Measurements from ENCODE around the gene ANO2. TPM values are rescaled to one million over a fixed set of nuclear protein-coding genes. Genes with fewer than 3 reads are reported as not detected.

ANO2 gene
- total and polyA plus RNA-seq, 2 donors (not counting 3 experiments of a cell fraction or from before 2014, with no cell fraction given) = 15.4 to 65.0 TPM

GRCh38 chr12:5783289-5783920 is 161.7 kb downstream of the ANO2 start:
- Histone ChIP-seq H3K4me3 (replicated peaks in 1 of 3; ENCODE audit: insufficient read depth in 1 of 3, low read depth in 1 of 3, low read length in 3 of 3) (no peak overlapping the region), H3K79me2 (ENCODE audit: control insufficient read depth, insufficient read depth, low read length) (no peaks in the 10 kb centered on the region), H3K4me1 (ENCODE audit: control insufficient read depth, extremely low read depth, insufficient read depth, low read length) (peaks cover 5% of the 10 kb centered on the region), H4K20me1 (replicated peaks; ENCODE audit: control insufficient read depth, extremely low read depth, insufficient read depth, low read length) (no peaks in the 10 kb centered on the region), H3K9me1 (replicated peaks; ENCODE audit: control insufficient read depth, extremely low read depth, insufficient read depth, low read length) (no peaks in the 10 kb centered on the region), H3K9me3 (replicated peaks; ENCODE audit: control insufficient read depth, insufficient read depth, low read length) (no peaks in the 10 kb centered on the region), H3K9ac (replicated peaks; ENCODE audit: extremely low read depth, insufficient read depth, low read length) (no peak overlapping the region), H3K36me3 (ENCODE audit: control insufficient read depth in 2 of 2, extremely low read depth in 1 of 2, insufficient read depth in 2 of 2, low read length in 2 of 2) (peaks cover 12 to 13% of the 10 kb centered on the region in 2 experiments), H3K27ac (ENCODE audit: insufficient read depth, low read depth, low read length) (no peak overlapping the region), H3K27me3 (ENCODE audit: control insufficient read depth in 2 of 2, insufficient read depth in 2 of 2, low read length in 2 of 2) (no peaks in the 10 kb centered on the region), H3K4me2 (ENCODE audit: insufficient read depth, low read length) (no peak overlapping the region), H2AFZ (ENCODE audit: low read depth, low read length) (no peak overlapping the region)
- BruUV-seq (replicated peaks) = no TSS peak
- TF ChIP-seq EZH2 (IDR thresholded peaks at IDR 0.05; ENCODE audit: borderline replicate concordance, low read depth, low read length, severe bottlenecking) (no peak), MYC (IDR thresholded peaks at IDR 0.05; ENCODE audit: low read depth, low read length) (no peak), MAX (IDR thresholded peaks at IDR 0.05; ENCODE audit: insufficient read depth, insufficient read length) (no peak), POLR2A (IDR thresholded peaks at IDR 0.05; ENCODE audit: low read depth, low read length) (no peak), FOS (IDR thresholded peaks at IDR 0.05; ENCODE audit: borderline replicate concordance, insufficient read depth, low read length) (no peak), GATA2 (IDR thresholded peaks at IDR 0.05; ENCODE audit: insufficient read depth, insufficient read length, low read depth, low read length) (no peak)
- peak; percentile 11 for DNase-seq (ENCODE audit: low read depth, low spot score)
- intact Hi-C loops (cut with micrococcal nuclease) (no loop called here), dilution Hi-C loops (cut with MboI; ENCODE audit: extremely low pct_ligation_motif_present, low sequenced_read_pairs) (no loop called here)
- ChIA-PET CTCF (interaction anchor here (1.0 to 2.1 kb wide), 2 partner anchors 9 to 38 kb away, joined by 3 to 8 read pairs; no protein-coding TSS in a partner anchor), POLR2A (no interaction called here)
- peak; percentile 59 for FAIRE-seq

DNA sequence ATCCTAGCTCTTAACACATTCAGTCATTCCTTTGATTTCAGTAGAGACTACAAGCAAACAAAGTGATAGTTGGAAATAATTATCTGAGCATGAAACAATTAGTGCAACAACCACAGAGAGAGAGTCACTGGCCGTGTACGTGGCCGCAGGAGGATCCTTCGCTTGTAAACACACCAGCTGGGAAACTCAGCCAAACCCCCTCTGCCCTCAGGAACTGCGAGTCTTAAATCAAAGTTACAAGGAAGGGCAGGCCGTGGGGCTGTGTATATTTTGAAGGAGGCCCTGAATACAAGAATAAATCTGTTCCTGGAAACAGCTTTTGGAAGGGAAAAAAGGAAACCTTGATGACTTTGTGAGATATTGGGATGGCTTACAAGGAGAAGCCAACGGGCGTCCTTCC is 164.5 kb downstream of the ANO2 start:
- Histone ChIP-seq H3K4me1 (ENCODE audit: control insufficient read depth, extremely low read depth, insufficient read depth, low read length) (peaks cover 5% of the 10 kb centered on the region), H3K36me3 (ENCODE audit: control insufficient read depth in 2 of 2, extremely low read depth in 1 of 2, insufficient read depth in 2 of 2, low read length in 2 of 2) (peaks cover 5 to 7% of the 10 kb centered on the region in 2 experiments), H2AFZ (ENCODE audit: low read depth, low read length) (no peak overlapping the region), H3K4me2 (ENCODE audit: insufficient read depth, low read length) (no peak overlapping the region), H3K27ac (ENCODE audit: insufficient read depth, low read depth, low read length) (no peak overlapping the region), H3K9ac (replicated peaks; ENCODE audit: extremely low read depth, insufficient read depth, low read length) (no peak overlapping the region), H3K9me1 (replicated peaks; ENCODE audit: control insufficient read depth, extremely low read depth, insufficient read depth, low read length) (no peaks in the 10 kb centered on the region), H4K20me1 (replicated peaks; ENCODE audit: control insufficient read depth, extremely low read depth, insufficient read depth, low read length) (peaks cover 3% of the 10 kb centered on the region), H3K27me3 (ENCODE audit: control insufficient read depth in 2 of 2, insufficient read depth in 2 of 2, low read length in 2 of 2) (no peaks in the 10 kb centered on the region), H3K79me2 (ENCODE audit: control insufficient read depth, insufficient read depth, low read length) (no peaks in the 10 kb centered on the region), H3K9me3 (replicated peaks; ENCODE audit: control insufficient read depth, insufficient read depth, low read length) (no peaks in the 10 kb centered on the region), H3K4me3 (replicated peaks in 1 of 3; ENCODE audit: insufficient read depth in 1 of 3, low read depth in 1 of 3, low read length in 3 of 3) (no peak overlapping the region)
- intact Hi-C loops (cut with micrococcal nuclease) (no loop called here), dilution Hi-C loops (cut with MboI; ENCODE audit: extremely low pct_ligation_motif_present, low sequenced_read_pairs) (no loop called here)
- DNase-seq (ENCODE audit: low read depth, low spot score) (peak; percentile 42), FAIRE-seq (no peak)
- BruUV-seq (replicated peaks) = no TSS peak
- ChIA-PET POLR2A (no interaction called here), CTCF (interaction anchor here (1.1 kb wide), 1 partner anchor 35 kb away, joined by 3 read pairs; no protein-coding TSS in a partner anchor)
- TF ChIP-seq MYC (IDR thresholded peaks at IDR 0.05; ENCODE audit: low read depth, low read length) = no peak
- no peak for TF ChIP-seq MAX (IDR thresholded peaks at IDR 0.05; ENCODE audit: insufficient read depth, insufficient read length)
- TF ChIP-seq, protein P1, sequence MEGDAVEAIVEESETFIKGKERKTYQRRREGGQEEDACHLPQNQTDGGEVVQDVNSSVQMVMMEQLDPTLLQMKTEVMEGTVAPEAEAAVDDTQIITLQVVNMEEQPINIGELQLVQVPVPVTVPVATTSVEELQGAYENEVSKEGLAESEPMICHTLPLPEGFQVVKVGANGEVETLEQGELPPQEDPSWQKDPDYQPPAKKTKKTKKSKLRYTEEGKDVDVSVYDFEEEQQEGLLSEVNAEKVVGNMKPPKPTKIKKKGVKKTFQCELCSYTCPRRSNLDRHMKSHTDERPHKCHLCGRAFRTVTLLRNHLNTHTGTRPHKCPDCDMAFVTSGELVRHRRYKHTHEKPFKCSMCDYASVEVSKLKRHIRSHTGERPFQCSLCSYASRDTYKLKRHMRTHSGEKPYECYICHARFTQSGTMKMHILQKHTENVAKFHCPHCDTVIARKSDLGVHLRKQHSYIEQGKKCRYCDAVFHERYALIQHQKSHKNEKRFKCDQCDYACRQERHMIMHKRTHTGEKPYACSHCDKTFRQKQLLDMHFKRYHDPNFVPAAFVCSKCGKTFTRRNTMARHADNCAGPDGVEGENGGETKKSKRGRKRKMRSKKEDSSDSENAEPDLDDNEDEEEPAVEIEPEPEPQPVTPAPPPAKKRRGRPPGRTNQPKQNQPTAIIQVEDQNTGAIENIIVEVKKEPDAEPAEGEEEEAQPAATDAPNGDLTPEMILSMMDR (IDR thresholded peaks at IDR 0.05; ENCODE audit: extremely low read depth in 1 of 2, insufficient read depth in 1 of 2, low read depth in 1 of 2, low read length in 2 of 2) = no peak
- no peak for TF ChIP-seq EZH2 (IDR thresholded peaks at IDR 0.05; ENCODE audit: borderline replicate concordance, low read depth, low read length, severe bottlenecking)
- no peak for TF ChIP-seq POLR2AphosphoS5 (IDR thresholded peaks at IDR 0.05; ENCODE audit: insufficient read depth, low read depth, low read length)
- no peak for TF ChIP-seq FOS (IDR thresholded peaks at IDR 0.05; ENCODE audit: borderline replicate concordance, insufficient read depth, low read length)
- no peak for TF ChIP-seq JUN (IDR thresholded peaks at IDR 0.05; ENCODE audit: borderline replicate concordance, insufficient read depth, insufficient read length, low read depth)
- no peak for TF ChIP-seq GATA2 (IDR thresholded peaks at IDR 0.05; ENCODE audit: insufficient read depth, insufficient read length, low read depth, low read length)
- no peak for TF ChIP-seq POLR2A (IDR thresholded peaks at IDR 0.05; ENCODE audit: low read depth, low read length)
